MG63 (cell line): ENCODE data around the gene APOC1. TPM values are rescaled to one million over a fixed set of nuclear protein-coding genes. Genes with fewer than 3 reads are reported as not detected.
"Not testable (repeated sequence)": the region's sequence is repeated elsewhere in the genome, so short reads cannot be mapped to it uniquely, and the experiment has no call there.

Experiments
- DNase-seq: peaks from one replicate; pipeline ENCODE4 v3.0.0-alpha.2; 2020
- H3K27me3 ChIP-seq: fragments of 250-450 bp; sonication (Bioruptor Pico); 2 replicates; pipeline ENCODE4 v1.5.1; 2020; ENCODE audit warnings: mild to moderate bottlenecking, moderate library complexity
- H3K36me3 ChIP-seq: fragments of 250-450 bp; sonication (Bioruptor Pico); 2 replicates; pipeline ENCODE4 v1.5.1; 2020; ENCODE audit warnings: mild to moderate bottlenecking, moderate library complexity
- H3K4me3 ChIP-seq: fragments of 250-450 bp; sonication (Bioruptor Pico); 2 replicates; pipeline ENCODE4 v1.5.1; 2020; ENCODE audit warnings: mild to moderate bottlenecking, moderate library complexity
- H3K9me3 ChIP-seq: fragments of 250-450 bp; sonication (Bioruptor Pico); 2 replicates; pipeline ENCODE4 v1.5.1; 2020; ENCODE audit warnings: mild to moderate bottlenecking, moderate library complexity
- total RNA-seq: library from RNA; depleted of rRNA; stranded (reverse); fragments of >200 nt; shearing (Covaris generic); gene quantifications from 2 replicates; pipeline ENCODE4 v1.2.3, GENCODE V29; 2014; ENCODE audit warnings: low replicate concordance

APOC1 gene
- total RNA-seq, 1 experiment from 2014 or later: not detected

- no peak for DNase-seq
- Histone ChIP-seq H3K9me3 (no peaks in the 10 kb centered on the region), H3K27me3 (no peaks in the 10 kb centered on the region), H3K36me3 (peaks cover 3% of the 10 kb centered on the region), H3K4me3 (no peak overlapping the region)
Measured at GRCh38 chr19:44884566-44884965, 29.8 kb upstream of the APOC1 start.

GRCh38 chr19:44886141-44886540 is 28.3 kb upstream of the APOC1 start:
- Histone ChIP-seq H3K27me3 (no peaks in the 10 kb centered on the region), H3K4me3 (no peak overlapping the region), H3K36me3 (peaks cover 3% of the 10 kb centered on the region), H3K9me3 (no peaks in the 10 kb centered on the region)
- no peak for DNase-seq

GRCh38 chr19:44887648-44888047 is 26.8 kb upstream of the APOC1 start:
- Histone ChIP-seq H3K36me3 (peaks cover 15% of the 10 kb centered on the region), H3K27me3 (no peaks in the 10 kb centered on the region), H3K9me3 (no peaks in the 10 kb centered on the region), H3K4me3 (no peak overlapping the region)
- DNase-seq: no peak

GRCh38 chr19:44888335-44888734 is 26.1 kb upstream of the APOC1 start:
- H3K4me3 ChIP-seq, H3K9me3 ChIP-seq, H3K27me3 ChIP-seq, DNase-seq: not testable (repeated sequence)
- H3K36me3 ChIP-seq: peaks cover 22% of the 10 kb centered on the region

GRCh38 chr19:44889830-44890365 is 24.5 kb upstream of the APOC1 start:
- peak overlapping the region; percentile 51 for H3K4me3 ChIP-seq
- no peaks in the 10 kb centered on the region for H3K27me3 ChIP-seq
- no peak for DNase-seq
- H3K9me3 ChIP-seq: no peaks in the 10 kb centered on the region
- peaks cover 38% of the 10 kb centered on the region for H3K36me3 ChIP-seq

GRCh38 chr19:44890366-44891015 is 23.9 kb upstream of the APOC1 start:
- Histone ChIP-seq H3K27me3 (no peaks in the 10 kb centered on the region), H3K36me3 (peaks cover 43% of the 10 kb centered on the region), H3K4me3 (peak overlapping the region; percentile 51), H3K9me3 (no peaks in the 10 kb centered on the region)
- peak; percentile 100 for DNase-seq

GRCh38 chr19:44891016-44891882 is 23.2 kb upstream of the APOC1 start, which contains the start of gene TOMM40:
Gene TOMM40 (plus strand): TSS chr19:44891254. CDS start chr19:44891416, 162 bp downstream.
- peaks cover 51% of the 10 kb centered on the region for H3K36me3 ChIP-seq
- H3K27me3 ChIP-seq: no peaks in the 10 kb centered on the region
- peak; percentile 42 for DNase-seq
- H3K4me3 ChIP-seq: peak within 1 kb of the TSS; percentile 91
- H3K9me3 ChIP-seq: no peaks in the 10 kb centered on the region

GRCh38 chr19:44892932-44893331 is 21.5 kb upstream of the APOC1 start:
- Histone ChIP-seq H3K36me3 (peaks cover 63% of the 10 kb centered on the region), H3K9me3 (no peaks in the 10 kb centered on the region), H3K27me3 (no peaks in the 10 kb centered on the region), H3K4me3 (peak overlapping the region; percentile 91)
- DNase-seq: no peak

- Histone ChIP-seq H3K9me3 (no peaks in the 10 kb centered on the region), H3K4me3 (no peak overlapping the region; the same call in 1 of the 2 replicates), H3K27me3 (no peaks in the 10 kb centered on the region), H3K36me3 (peaks cover 68% of the 10 kb centered on the region)
- no peak for DNase-seq
Measured at GRCh38 chr19:44893332-44894051, 20.9 kb upstream of the APOC1 start.

- Histone ChIP-seq H3K9me3 (no peaks in the 10 kb centered on the region), H3K27me3 (no peaks in the 10 kb centered on the region), H3K4me3 (no peak overlapping the region), H3K36me3 (peaks cover 73% of the 10 kb centered on the region)
- no peak for DNase-seq
Measured at GRCh38 chr19:44894052-44894400, 20.4 kb upstream of the APOC1 start.

- no peaks in the 10 kb centered on the region for H3K27me3 ChIP-seq
- H3K9me3 ChIP-seq: no peaks in the 10 kb centered on the region
- no peak for DNase-seq
- H3K4me3 ChIP-seq: no peak overlapping the region
- peaks cover 79% of the 10 kb centered on the region for H3K36me3 ChIP-seq
Measured at GRCh38 chr19:44894946-44895345, 19.5 kb upstream of the APOC1 start.

GRCh38 chr19:44897835-44898234 is 16.6 kb upstream of the APOC1 start:
- H3K9me3 ChIP-seq: no peaks in the 10 kb centered on the region
- no peak for DNase-seq
- peaks cover 94% of the 10 kb centered on the region for H3K36me3 ChIP-seq
- H3K27me3 ChIP-seq: no peaks in the 10 kb centered on the region
- no peak overlapping the region for H3K4me3 ChIP-seq

- H3K36me3 ChIP-seq: peaks cover 78% of the 10 kb centered on the region
- no peak overlapping the region for H3K4me3 ChIP-seq
- DNase-seq: no peak
Measured at GRCh38 chr19:44900328-44901244, 13.8 kb upstream of the APOC1 start.

GRCh38 chr19:44903216-44903601 is 11.2 kb upstream of the APOC1 start:
- H3K9me3 ChIP-seq: no peaks in the 10 kb centered on the region
- DNase-seq: no peak
- H3K4me3 ChIP-seq: no peak overlapping the region
- H3K36me3 ChIP-seq: peaks cover 53% of the 10 kb centered on the region
- H3K27me3 ChIP-seq: peaks cover 2% of the 10 kb centered on the region; the same call in 1 of the 2 replicates

More at GRCh38 chr19:44900328-44901244, 13.8 kb upstream of the APOC1 start:
- no peaks in the 10 kb centered on the region for H3K9me3 ChIP-seq
- peaks cover 2% of the 10 kb centered on the region; the same call in 1 of the 2 replicates for H3K27me3 ChIP-seq

GRCh38 chr19:44903602-44904425 is 10.6 kb upstream of the APOC1 start:
- DNase-seq: peak; percentile 49
- Histone ChIP-seq H3K27me3 (peaks cover 2% of the 10 kb centered on the region; the same call in 1 of the 2 replicates), H3K4me3 (no peak overlapping the region), H3K9me3 (no peaks in the 10 kb centered on the region), H3K36me3 (peaks cover 48% of the 10 kb centered on the region)
